HG02759 (cell line): ENCODE measurements around the gene NACC2.

Experiments
- ATAC-seq: cut with Tn5 transposase; IDR thresholded peaks from one replicate; pipeline ENCODE4 v1.9.1; 2021; ENCODE audit warnings: mild to moderate bottlenecking, moderate library complexity; ENCODE audit not compliant: unreplicated experiment

The NACC2 gene

GRCh38 chr9:136093346-136093986, 1.6 kb downstream of the NACC2 start:
- no peak for ATAC-seq

GRCh38 chr9:136092741-136093140, 2.3 kb downstream of the NACC2 start:
- no peak for ATAC-seq

GRCh38 chr9:136092353-136092650, 2.8 kb downstream of the NACC2 start:
- ATAC-seq: no peak

GRCh38 chr9:136091582-136092352, 3.3 kb downstream of the NACC2 start:
- ATAC-seq: no peak

- ATAC-seq: no peak
These were observed 4.1 kb downstream of the NACC2 start for GRCh38 chr9:136090768-136091581.

GRCh38 chr9:136090056-136090735, 4.9 kb downstream of the NACC2 start:
- ATAC-seq: no peak

- ATAC-seq: no peak
These were observed 5.4 kb downstream of the NACC2 start for GRCh38 chr9:136089697-136090045.

- ATAC-seq: no peak
These were observed 6.0 kb downstream of the NACC2 start for GRCh38 chr9:136088939-136089696.

GRCh38 chr9:136088481-136088938, 6.6 kb downstream of the NACC2 start:
- ATAC-seq: no peak

- no peak for ATAC-seq
These were observed 7.2 kb downstream of the NACC2 start for GRCh38 chr9:136087741-136088480.

GRCh38 chr9:136086951-136087740, 7.9 kb downstream of the NACC2 start:
- ATAC-seq: no peak

GRCh38 chr9:136086213-136086881, 8.7 kb downstream of the NACC2 start:
- no peak for ATAC-seq

- ATAC-seq: no peak
These were observed 9.3 kb downstream of the NACC2 start for GRCh38 chr9:136085815-136086212.

GRCh38 chr9:136084063-136084944, 10.8 kb downstream of the NACC2 start:
- ATAC-seq: no peak

- no peak for ATAC-seq
These were observed 11.5 kb downstream of the NACC2 start for GRCh38 chr9:136083558-136084062.

- no peak for ATAC-seq
These were observed 12.4 kb downstream of the NACC2 start for GRCh38 chr9:136082496-136083361.
